IMR-90 (cell line): Measurements from ENCODE around the gene C9orf78. TPM values are rescaled to one million over a fixed set of nuclear protein-coding genes. Genes with fewer than 3 reads are reported as not detected.

Source experiments
- ATAC-seq: fragments of 200-7000 bp; cut with Tn5 transposase; 2 replicates; pipeline ENCODE4 v1.9.1; 2020; ENCODE audit warnings: low read depth, mild to moderate bottlenecking, moderate library complexity
- BruUV-seq: library from RNA; stranded (reverse); fragments of 400-500 nt; replicated peaks from 2 replicates; lab custom pipeline; 2021; lab: Mats Ljungman, UMichigan
- CTCF ChIA-PET: fragments of 300-600 bp; formaldehyde crosslinking; extraction: SDS; loops from one replicate; lab custom pipeline; 2021; ENCODE audit warnings: antibody characterized with exemption; lab: Yijun Ruan, JAX
- POLR2A ChIA-PET: fragments of 300-600 bp; sonication (Branson Sonifier 250); formaldehyde crosslinking; loops from one replicate; lab custom pipeline; 2022; ENCODE audit warnings: antibody characterized with exemption; ENCODE audit not compliant: unreplicated experiment; lab: Charles Lee
- DNase-seq: peaks from one replicate; pipeline ENCODE4 v3.0.0; 2013
- H2AFZ ChIP-seq: replicated peaks from 2 replicates; pipeline ENCODE3; 2013; ENCODE audit warnings: low read length, mild to moderate bottlenecking; ENCODE audit not compliant: poor library complexity
- H2AK5ac ChIP-seq: 2 replicates; pipeline ENCODE4 v1.6.1; 2013; ENCODE audit warnings: low read depth, low read length, inconsistent platforms
- H2AK9ac ChIP-seq: replicated peaks from 2 replicates; pipeline ENCODE3; 2013; ENCODE audit warnings: mild to moderate bottlenecking, low read depth, low read length, moderate library complexity; ENCODE audit not compliant: poor library complexity
- H2BK120ac ChIP-seq: 2 replicates; pipeline ENCODE4 v1.6.1; 2013; ENCODE audit warnings: low read depth, low read length, inconsistent platforms
- H2BK15ac ChIP-seq: 3 replicates; pipeline ENCODE4 v1.6.1; 2013; ENCODE audit warnings: low read depth, low read length, inconsistent platforms
- H2BK20ac ChIP-seq: 2 replicates; pipeline ENCODE4 v1.6.1; 2013; ENCODE audit warnings: low read depth, mild to moderate bottlenecking, inconsistent platforms, low read length, moderate library complexity
- H2BK5ac ChIP-seq: 2 replicates; pipeline ENCODE4 v1.6.1; 2013; ENCODE audit warnings: mild to moderate bottlenecking, low read depth, low read length, inconsistent platforms; ENCODE audit not compliant: poor library complexity, severe bottlenecking
- H3K14ac ChIP-seq: replicated peaks from 2 replicates; pipeline ENCODE4 v1.6.1; 2013; ENCODE audit warnings: low read depth, low read length, inconsistent platforms
- H3K18ac ChIP-seq: 2 replicates; pipeline ENCODE4 v1.6.1; 2013; ENCODE audit warnings: low read depth, low read length, control low read depth
- H3K23ac ChIP-seq: 2 replicates; pipeline ENCODE4 v1.6.1; 2013; ENCODE audit warnings: low read depth, low read length, inconsistent platforms
- H3K27ac ChIP-seq: 2 replicates; pipeline ENCODE4 v1.5.1; 2013; ENCODE audit warnings: mild to moderate bottlenecking, control low read depth, low read length; ENCODE audit not compliant: insufficient read depth
- H3K27me3 ChIP-seq: 2 replicates; pipeline ENCODE4 v1.6.1; 2013; ENCODE audit warnings: low read length; ENCODE audit not compliant: control insufficient read depth, insufficient read depth
- H3K36me3 ChIP-seq: 2 replicates; pipeline ENCODE4 v1.6.1; 2013; ENCODE audit warnings: low read length, mixed read lengths; ENCODE audit not compliant: control insufficient read depth, insufficient read depth
- H3K4ac ChIP-seq: 2 replicates; pipeline ENCODE4 v1.6.1; 2013; ENCODE audit warnings: low read depth, low read length, inconsistent platforms
- H3K4me1 ChIP-seq: 2 replicates; pipeline ENCODE4 v1.6.1; 2013; ENCODE audit warnings: low read length, mixed read lengths; ENCODE audit not compliant: control insufficient read depth, insufficient read depth
- H3K4me2 ChIP-seq: 2 replicates; pipeline ENCODE4 v1.6.1; 2013; ENCODE audit warnings: low read depth, mild to moderate bottlenecking, control low read depth, low read length, moderate library complexity
- H3K4me3 ChIP-seq: 2 replicates; pipeline ENCODE4 v1.5.1; 2013; ENCODE audit warnings: low read depth, mild to moderate bottlenecking, control low read depth, low read length, moderate library complexity; ENCODE audit not compliant: insufficient read depth
- H3K56ac ChIP-seq: 2 replicates; pipeline ENCODE4 v1.6.1; 2013; ENCODE audit warnings: low read length, inconsistent platforms; ENCODE audit not compliant: insufficient read depth; ENCODE audit errors: extremely low read depth
- H3K79me1 ChIP-seq, 2 experiments: 2 replicates each; pipeline ENCODE4 v1.6.1; 2013; ENCODE audit warnings: low read length in 2 of 2, inconsistent platforms in 1 of 2, low read depth in 1 of 2
- H3K9ac ChIP-seq: 2 replicates; pipeline ENCODE4 v1.6.1; 2013; ENCODE audit warnings: low read depth, low read length, control low read depth
- H3K9me1 ChIP-seq: 2 replicates; pipeline ENCODE4 v1.6.1; 2013; ENCODE audit warnings: low read length, inconsistent platforms; ENCODE audit not compliant: insufficient read depth
- H3K9me3 ChIP-seq: 2 replicates; pipeline ENCODE4 v1.6.1; 2013; ENCODE audit warnings: low read length; ENCODE audit not compliant: control insufficient read depth, insufficient read depth
- H4K20me1 ChIP-seq: 2 replicates; pipeline ENCODE4 v1.6.1; 2013; ENCODE audit warnings: low read length, inconsistent platforms; ENCODE audit not compliant: insufficient read depth
- H4K5ac ChIP-seq: 2 replicates; pipeline ENCODE4 v1.6.1; 2013; ENCODE audit warnings: mild to moderate bottlenecking, low read depth, low read length, control low read depth
- H4K8ac ChIP-seq, 2 experiments: 2 replicates each; pipeline ENCODE4 v1.6.1; 2013; ENCODE audit warnings: low read depth in 2 of 2, low read length in 2 of 2, control low read depth in 1 of 2, inconsistent platforms in 1 of 2
- H4K91ac ChIP-seq: 2 replicates; pipeline ENCODE4 v1.6.1; 2013; ENCODE audit warnings: low read depth, low read length, inconsistent platforms; ENCODE audit not compliant: insufficient read depth
- BHLHE40 ChIP-seq: fragments of 150-350 bp; IDR thresholded peaks from 2 replicates; pipeline ENCODE4 v1.6.1; 2016; ENCODE audit warnings: mild to moderate bottlenecking, low read depth, low read length
- CEBPB ChIP-seq: IDR thresholded peaks from 2 replicates; pipeline ENCODE4 v1.6.1; 2012; ENCODE audit warnings: low read depth, low read length, improper control_type of control experiment
- CHD1 ChIP-seq: IDR thresholded peaks from 2 replicates; pipeline ENCODE4 v1.6.1; 2012; ENCODE audit warnings: low read depth, low read length, improper control_type of control experiment
- CTCF ChIP-seq: conservative IDR thresholded peaks from 2 replicates; pipeline ENCODE4 v1.5.1; 2012; ENCODE audit warnings: mild to moderate bottlenecking, low read depth, low read length, improper control_type of control experiment
- ELK1 ChIP-seq: fragments of 150-350 bp; IDR thresholded peaks from 2 replicates; pipeline ENCODE4 v1.6.1; 2016; ENCODE audit warnings: low read depth, mild to moderate bottlenecking, low read length, moderate library complexity, borderline replicate concordance
- FOS ChIP-seq: fragments of 150-350 bp; IDR thresholded peaks from 2 replicates; pipeline ENCODE4 v1.6.1; 2016; ENCODE audit warnings: low read depth, low read length
- MAFK ChIP-seq: IDR thresholded peaks from 2 replicates; pipeline ENCODE4 v1.6.1; 2012; ENCODE audit warnings: low read depth, low read length, improper control_type of control experiment
- MAZ ChIP-seq: IDR thresholded peaks from 2 replicates; pipeline ENCODE4 v1.6.1; 2012; ENCODE audit warnings: low read depth, mild to moderate bottlenecking, low read length, improper control_type of control experiment, moderate library complexity, borderline replicate concordance
- MXI1 ChIP-seq: IDR thresholded peaks from 2 replicates; pipeline ENCODE4 v1.6.1; 2012; ENCODE audit warnings: low read depth, mild to moderate bottlenecking, low read length, moderate library complexity, borderline replicate concordance
- NFE2L2 ChIP-seq: fragments of 150-350 bp; IDR thresholded peaks from 2 replicates; pipeline ENCODE4 v1.6.1; 2016; ENCODE audit warnings: low read depth, mild to moderate bottlenecking, low read length
- POLR2A ChIP-seq: IDR thresholded peaks from 2 replicates; pipeline ENCODE4 v1.6.1; 2012; ENCODE audit warnings: mild to moderate bottlenecking, low read depth, low read length
- RAD21 ChIP-seq: IDR thresholded peaks from 2 replicates; pipeline ENCODE4 v1.6.1; 2012; ENCODE audit warnings: low read length, improper control_type of control experiment
- RCOR1 ChIP-seq: IDR thresholded peaks from 2 replicates; pipeline ENCODE4 v1.6.1; 2012; ENCODE audit warnings: mild to moderate bottlenecking, low read length, improper control_type of control experiment; ENCODE audit not compliant: insufficient replicate concordance
- RFX5 ChIP-seq: IDR thresholded peaks from 2 replicates; pipeline ENCODE4 v1.8.0; 2012; ENCODE audit warnings: low read depth, mild to moderate bottlenecking, low read length, moderate library complexity
- SMC3 ChIP-seq: fragments of 150-350 bp; IDR thresholded peaks from 2 replicates; pipeline ENCODE4 v1.6.1; 2016; ENCODE audit warnings: low read depth, mild to moderate bottlenecking, antibody characterized with exemption, low read length, moderate library complexity
- USF2 ChIP-seq: fragments of 150-350 bp; IDR thresholded peaks from 2 replicates; pipeline ENCODE4 v1.6.1; 2017; ENCODE audit warnings: mild to moderate bottlenecking, antibody characterized with exemption, low read length, low read depth
- WGBS, 2 experiments: methylation state at CpG; one replicate each; pipeline versions ENCODE4 v1.1.5 to v1.1.7; 2013; ENCODE audit warnings: missing lambda C conversion rate in 2 of 2; ENCODE audit not compliant: insufficient read length in 1 of 2; ENCODE audit errors: extremely low coverage in 2 of 2; 5-methylcytosine and 5-hydroxymethylcytosine counted together
- dilution Hi-C: fragments of 300-500 bp; cut with HindIII; formaldehyde crosslinking; loops from one replicate; pipeline ENCODE4 v1.14.3; 2018; ENCODE audit warnings: low sequenced_read_pairs; ENCODE audit not compliant: unreplicated experiment
- in situ Hi-C: fragments of 300-500 bp; cut with MboI; formaldehyde crosslinking; loops from 3 replicates; pipeline ENCODE4 v1.14.3; 2019; ENCODE audit warnings: low sequenced_read_pairs, inconsistent platforms, mixed read lengths
- intact Hi-C: fragments of 100-400 bp; cut with micrococcal nuclease; formaldehyde crosslinking; loops from 2 replicates; pipeline ENCODE4 v1.10.0; 2022
- polyA plus RNA-seq, 3 experiments: library from polyadenylated mRNA; depleted of rRNA; stranded (reverse); fragments of >200 nt; gene quantifications; 2 replicates each; pipeline ENCODE4 v1.2.3, GENCODE V29; 2012; ENCODE audit warnings: low replicate concordance in 1 of 3
- total RNA-seq: library from RNA; depleted of rRNA; stranded (reverse); fragments of >200 nt; gene quantifications from 2 replicates; pipeline ENCODE4 v1.2.3, GENCODE V29; 2012

C9orf78 gene
- total and polyA plus RNA-seq, 2 of the 4 experiments (the other 2 are of a cell fraction), result 29.8 to 46.0 TPM

- CTCF ChIA-PET, result no interaction called here
- dilution Hi-C loops, result no loop called here
- H3K9ac ChIP-seq, result no peak overlapping the region
Measured at GRCh38 chr9:129861447-129861827, 26.4 kb upstream of the C9orf78 start.

More at GRCh38 chr9:129861447-129861827, 26.4 kb upstream of the C9orf78 start:
- H3K79me1 ChIP-seq, result no peaks in the 10 kb centered on the region
- no peak overlapping the region for H3K23ac ChIP-seq
- no peak overlapping the region for H2AK9ac ChIP-seq
- no peaks in the 10 kb centered on the region for H3K4me1 ChIP-seq
- no peak overlapping the region for H4K91ac ChIP-seq
- no peak overlapping the region for H2AFZ ChIP-seq
- no peaks in the 10 kb centered on the region for H3K9me3 ChIP-seq
- no peak overlapping the region for H3K18ac ChIP-seq
- H3K9me1 ChIP-seq, result 0 out of 2 replicates have a peak, but pooled peaks cover 7% of the 10 kb centered on the region
- H3K27ac ChIP-seq, result no peak overlapping the region
- H2BK20ac ChIP-seq, result no peak overlapping the region
- H3K4me3 ChIP-seq, result no peak overlapping the region
- H2BK5ac ChIP-seq, result no peak overlapping the region
- no peaks in the 10 kb centered on the region for H4K20me1 ChIP-seq
- H2BK15ac ChIP-seq, result no peak overlapping the region
- DNase-seq (no peak), ATAC-seq (no peak)
- no peak overlapping the region for H3K4ac ChIP-seq
- no peak overlapping the region for H3K14ac ChIP-seq
- POLR2A ChIA-PET, result no interaction called here
- no peaks in the 10 kb centered on the region for H3K27me3 ChIP-seq
- no TSS peak for BruUV-seq
- TF ChIP-seq CTCF (no peak), POLR2A (no peak), FOS (no peak), RAD21 (no peak), MXI1 (no peak), CHD1 (no peak), NFE2L2 (no peak), USF2 (no peak), RFX5 (no peak), MAFK (no peak), RCOR1 (no peak), SMC3 (no peak), CEBPB (no peak), ELK1 (no peak), BHLHE40 (no peak), MAZ (no peak)
- no peak overlapping the region for H3K4me2 ChIP-seq
- in situ Hi-C loops (no loop called here), intact Hi-C loops (no loop called here)
- H3K56ac ChIP-seq, result no peak overlapping the region
- no peak overlapping the region for H4K8ac ChIP-seq
- no peak overlapping the region for H2BK120ac ChIP-seq
- peaks cover 50% of the 10 kb centered on the region for H3K36me3 ChIP-seq
- H4K5ac ChIP-seq, result no peak overlapping the region
- 90% methylated on average over 6 of the region's 12 CpGs; no CpG with 5 or more reads in 1 of the 2 experiments for WGBS, 2 experiments
- no peak overlapping the region for H2AK5ac ChIP-seq
